GM10847 (cell line): ENCODE data around the gene HOXA7.

Experiments
- POLR2A ChIP-seq: IDR thresholded peaks from 2 replicates; pipeline ENCODE4 v1.6.1; 2011; ENCODE audit not compliant: insufficient read length; ENCODE audit errors: extremely low read depth

Gene HOXA7

GRCh38 chr7:27188386-27189294 lies 32.2 kb upstream of the HOXA7 start:
- TF ChIP-seq POLR2A: no peak

DNA sequence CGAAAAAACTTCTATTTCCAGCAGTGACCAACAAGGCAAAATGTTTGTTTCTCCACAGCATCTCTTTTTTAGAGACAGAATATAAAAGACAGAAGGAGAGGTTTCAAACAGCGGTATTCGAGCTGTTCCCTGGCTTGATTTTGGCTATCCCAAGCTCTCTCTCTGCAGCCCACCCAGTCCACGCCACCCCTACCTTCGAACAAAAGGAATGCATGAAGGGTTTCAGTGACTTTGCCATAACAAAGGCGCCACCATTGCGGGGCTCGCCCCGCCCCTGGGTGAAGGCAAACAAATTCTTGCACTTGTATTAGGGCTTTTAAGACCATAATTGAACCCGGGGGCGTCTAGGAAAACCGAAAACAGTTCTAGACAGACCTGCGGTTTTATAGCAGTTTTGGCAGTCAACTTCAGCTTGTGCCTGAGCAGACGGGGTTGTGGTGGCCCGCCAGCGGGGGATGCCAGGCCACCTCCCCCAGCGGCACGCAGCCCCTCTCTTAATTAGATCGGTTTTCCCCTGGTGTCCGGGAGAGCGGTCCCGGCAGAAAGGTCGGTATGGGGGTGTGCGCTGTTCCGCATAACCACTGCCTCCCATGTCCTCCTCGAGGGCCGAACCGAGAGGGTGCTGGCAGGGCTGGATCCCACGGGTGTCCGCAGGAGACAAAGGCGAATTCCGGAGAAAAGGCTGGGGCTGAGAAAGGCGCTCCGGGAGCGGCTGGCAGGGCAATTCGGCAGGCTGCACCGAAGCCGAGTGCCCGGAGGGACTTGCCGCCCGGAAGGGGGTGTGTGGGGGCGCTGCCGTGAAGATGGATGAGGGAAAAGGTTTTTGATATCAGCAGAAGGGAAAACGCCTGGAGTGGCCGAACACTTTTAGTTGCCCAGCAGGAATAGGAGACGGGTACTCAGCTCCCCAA lies 31.3 kb upstream of the HOXA7 start:
- TF ChIP-seq POLR2A: no peak

DNA sequence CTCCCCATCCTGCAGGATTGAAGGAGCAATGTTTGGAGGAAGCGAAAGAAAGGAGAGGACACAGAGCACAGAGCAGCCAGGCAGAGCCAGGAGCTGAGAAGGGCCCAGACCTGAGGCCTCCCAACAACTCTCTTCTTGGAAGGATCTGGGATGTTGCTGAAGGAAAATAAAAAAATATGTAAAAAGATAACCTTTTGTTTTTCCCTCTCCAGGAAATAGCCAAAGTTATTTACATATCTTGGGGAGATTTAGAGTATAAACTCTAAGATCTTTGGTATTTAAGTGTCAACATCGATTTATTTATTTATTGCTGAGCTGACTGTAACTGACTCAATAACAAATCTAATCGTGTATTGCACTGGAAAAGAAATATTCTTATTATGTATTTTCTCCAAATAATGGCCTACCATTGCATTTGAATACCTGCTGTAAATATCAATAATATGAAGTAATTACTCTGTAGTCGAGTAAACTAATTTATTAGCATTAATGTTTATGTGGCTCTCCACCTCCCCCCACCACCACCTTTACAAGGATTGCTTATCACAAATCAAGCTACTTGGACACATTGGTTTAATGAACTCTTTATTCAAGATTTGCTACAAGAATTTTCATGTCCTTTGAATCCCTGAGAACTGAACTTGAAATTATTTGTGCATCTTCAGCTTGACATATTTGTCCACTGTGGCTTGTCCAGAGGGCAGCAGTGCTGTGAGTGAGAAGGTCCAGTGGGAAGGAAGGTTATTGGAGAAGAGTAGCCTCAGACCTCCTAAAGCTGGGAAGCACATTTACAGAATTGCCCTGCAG lies 30.4 kb upstream of the HOXA7 start:
- no peak for TF ChIP-seq POLR2A

DNA sequence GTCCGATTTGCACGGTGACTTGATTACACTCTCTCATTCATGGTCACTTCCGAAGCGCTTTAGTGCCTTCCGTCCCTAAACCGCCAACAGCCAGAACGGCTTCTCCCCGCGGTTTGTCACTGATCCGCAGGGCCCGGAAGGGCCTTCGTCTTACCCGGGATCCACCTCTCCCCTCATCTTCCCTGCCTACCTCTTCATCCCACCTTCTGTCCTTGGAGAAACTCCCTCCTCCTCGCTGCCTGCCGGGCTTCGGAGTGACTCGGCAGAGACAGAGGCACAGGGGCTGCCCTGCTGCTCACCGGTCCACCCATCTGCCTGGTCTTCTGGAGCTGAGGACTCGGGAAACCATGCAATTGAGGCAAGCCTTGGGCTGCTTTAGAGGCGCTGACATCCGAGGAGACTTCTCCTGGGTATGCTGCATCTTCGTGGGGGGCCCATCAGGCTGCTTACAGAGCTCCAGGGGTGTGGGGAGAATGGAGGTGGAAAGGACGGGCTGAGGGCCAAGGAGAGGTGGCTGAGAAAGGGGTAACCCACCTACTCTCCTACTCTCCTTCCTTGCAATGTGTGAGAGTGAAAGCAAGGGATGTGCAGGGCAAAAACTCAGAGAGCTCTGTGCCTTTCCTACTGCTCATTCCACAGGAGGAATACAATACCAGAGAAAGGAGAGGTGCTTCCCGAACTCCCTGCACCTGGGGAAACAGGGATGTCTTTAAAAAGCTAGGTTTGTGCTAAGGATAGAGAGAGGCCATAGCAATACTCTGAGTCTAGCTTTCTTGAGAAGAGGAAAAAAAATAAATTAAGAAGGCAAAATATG lies 29.6 kb upstream of the HOXA7 start:
- no peak for TF ChIP-seq POLR2A

- TF ChIP-seq POLR2A: no peak
Measured at GRCh38 chr7:27185013-27185853, 28.8 kb upstream of the HOXA7 start, which contains the start of gene HOXA11. Gene HOXA11, minus strand, starts transcription at chr7:27185232. Its CDS starts 88 bp downstream, at chr7:27185144.

GRCh38 chr7:27184337-27185012 lies 28.0 kb upstream of the HOXA7 start:
- TF ChIP-seq POLR2A: no peak

DNA sequence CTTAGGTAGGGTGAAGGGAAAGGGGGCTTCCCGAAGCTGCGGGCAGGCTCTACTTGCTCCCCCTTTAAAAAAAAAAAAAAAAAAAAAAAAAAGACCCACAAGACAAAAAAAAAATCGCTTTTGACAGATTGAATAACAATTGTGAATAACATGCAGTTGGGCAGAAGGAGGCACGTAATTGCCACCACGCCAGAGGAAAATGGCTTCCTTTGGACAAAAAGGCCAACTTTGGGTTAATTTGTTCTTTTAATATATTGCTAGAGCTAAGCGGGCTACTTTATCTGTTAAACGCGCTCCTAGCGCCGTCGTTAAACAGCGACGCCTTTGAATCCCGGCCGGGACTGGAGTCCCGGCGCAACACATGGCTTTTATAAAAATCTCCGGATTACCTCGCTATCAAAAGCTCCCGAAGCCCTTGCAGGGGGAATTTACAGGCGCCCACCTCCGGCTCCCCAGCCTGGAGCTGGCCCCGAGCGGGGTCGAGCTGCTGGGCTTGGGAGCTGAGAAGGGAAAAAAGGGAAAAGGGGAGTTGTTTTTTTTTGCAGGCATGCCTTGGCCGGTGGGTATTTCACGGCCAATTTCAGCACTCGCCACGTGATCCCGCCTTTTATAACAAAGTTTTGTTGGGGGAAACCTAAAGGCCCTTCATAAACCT lies 27.3 kb upstream of the HOXA7 start:
- no peak for TF ChIP-seq POLR2A

DNA sequence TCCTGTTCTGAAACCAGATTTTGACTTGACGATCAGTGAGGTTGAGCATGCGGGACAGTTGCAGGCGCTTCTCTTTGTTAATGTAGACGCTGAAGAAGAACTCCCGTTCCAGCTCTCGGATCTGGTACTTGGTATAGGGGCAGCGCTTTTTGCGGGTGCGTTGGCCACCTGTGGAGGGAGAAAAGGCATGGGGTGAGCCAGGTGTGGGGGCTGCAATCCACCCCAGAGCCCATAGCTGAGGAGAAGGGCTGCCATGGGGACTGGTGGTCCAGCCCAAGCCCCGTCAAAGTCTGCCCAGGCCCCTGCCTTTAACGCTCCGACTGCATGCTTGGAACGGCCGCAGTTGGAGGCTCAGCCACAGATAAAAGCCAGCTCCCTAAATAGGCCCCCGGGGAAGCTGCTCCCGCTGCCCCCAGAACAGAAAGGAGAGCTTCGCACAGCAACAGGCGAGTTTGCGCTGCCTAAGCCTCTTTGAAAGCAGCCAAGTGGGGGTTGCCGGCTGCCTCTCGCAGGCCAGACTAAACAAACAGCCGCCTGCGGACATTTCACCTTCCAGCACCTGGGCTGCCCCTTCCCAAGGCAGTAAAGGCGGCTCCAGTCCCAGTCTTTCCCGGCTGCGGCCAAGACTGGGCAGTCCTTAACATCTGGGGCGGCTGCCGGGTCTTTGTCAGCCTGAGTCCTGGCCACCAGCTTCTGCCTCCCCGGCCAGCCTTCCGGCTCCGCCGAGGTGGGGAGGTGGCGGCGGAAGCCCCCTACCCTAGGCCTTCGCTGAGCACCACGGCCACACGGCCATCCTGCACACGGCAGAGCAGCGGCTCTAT lies 26.6 kb upstream of the HOXA7 start:
- no peak for TF ChIP-seq POLR2A

DNA sequence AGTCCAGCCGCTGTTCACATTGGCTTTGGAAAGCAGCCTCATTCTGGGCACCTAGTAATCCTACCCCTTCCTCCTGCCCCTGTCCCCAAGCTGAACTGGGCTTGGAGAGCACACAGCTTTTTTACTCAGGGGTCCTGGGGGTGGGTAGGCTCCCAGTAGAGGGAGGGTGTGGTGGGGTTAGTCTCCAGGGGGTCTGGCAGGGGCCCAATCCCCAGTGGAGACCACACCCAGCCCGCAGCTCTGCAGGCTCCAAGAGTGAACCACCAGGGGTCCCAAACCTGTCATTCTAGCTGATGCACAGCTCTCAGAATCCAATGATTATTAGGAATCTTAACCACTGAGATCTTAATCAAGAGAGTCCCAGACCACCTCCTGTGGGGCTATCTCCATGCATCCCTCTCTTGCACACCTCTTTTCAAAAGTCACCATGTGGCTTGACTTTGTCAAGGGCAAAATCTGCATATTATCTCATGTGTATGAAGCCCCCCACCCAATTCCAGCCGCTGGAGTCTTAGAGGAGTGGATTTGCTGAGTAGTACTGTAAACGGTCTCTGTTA lies 25.9 kb upstream of the HOXA7 start:
- TF ChIP-seq POLR2A: no peak

GRCh38 chr7:27181795-27182275 lies 25.4 kb upstream of the HOXA7 start:
- TF ChIP-seq POLR2A: no peak
